GM06990 (cell line): ENCODE data around the gene PLXNA3.

Experiments
- DNase-seq: peaks from one replicate; pipeline ENCODE4 v3.0.0-alpha.2; 2011; ENCODE audit not compliant: insufficient read length; ENCODE audit errors: extremely low read depth
- H3K27me3 ChIP-seq: replicated peaks from 2 replicates; pipeline ENCODE4 v1.6.0; 2011; ENCODE audit warnings: low read length; ENCODE audit not compliant: control insufficient read depth, insufficient read depth
- H3K36me3 ChIP-seq: 2 replicates; pipeline ENCODE4 v1.5.1; 2011; ENCODE audit warnings: low read length; ENCODE audit not compliant: control insufficient read depth, insufficient read depth
- H3K4me3 ChIP-seq: replicated peaks from 2 replicates; pipeline ENCODE4 v1.5.1; 2011; ENCODE audit warnings: low read depth, mild to moderate bottlenecking, control low read depth, low read length
- CTCF ChIP-seq: IDR thresholded peaks from 2 replicates; pipeline ENCODE4 v1.5.1; 2011; ENCODE audit warnings: low read length, control low read depth, mild to moderate bottlenecking, inconsistent platforms; ENCODE audit not compliant: insufficient read depth, poor library complexity, severe bottlenecking

Gene PLXNA3

DNA sequence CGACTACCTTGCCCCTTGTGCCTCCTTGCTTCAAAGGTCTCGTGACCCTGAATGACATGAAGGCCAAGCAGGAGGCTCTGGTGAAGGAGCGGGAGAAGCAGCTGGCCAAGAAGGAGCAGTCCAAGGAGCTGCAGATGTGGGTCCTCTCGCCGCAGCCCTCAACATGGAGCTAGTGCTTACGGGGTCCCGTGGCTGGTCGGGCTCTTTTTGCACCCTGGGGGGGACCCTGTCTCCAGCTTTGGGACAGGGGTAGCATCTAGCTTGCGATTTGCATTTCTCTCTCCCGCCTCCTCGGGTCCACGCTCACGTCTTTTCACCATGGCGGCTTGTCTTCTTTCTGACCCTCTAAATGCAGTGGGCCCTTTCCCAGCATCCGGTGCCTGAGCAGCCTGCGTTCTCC lies 12.3 kb upstream of the PLXNA3 start:
- Histone ChIP-seq H3K36me3 (peaks cover 10% of the 10 kb centered on the region), H3K27me3 (no peaks in the 10 kb centered on the region), H3K4me3 (no peak overlapping the region)
- no peak for TF ChIP-seq CTCF
- no peak for DNase-seq

DNA sequence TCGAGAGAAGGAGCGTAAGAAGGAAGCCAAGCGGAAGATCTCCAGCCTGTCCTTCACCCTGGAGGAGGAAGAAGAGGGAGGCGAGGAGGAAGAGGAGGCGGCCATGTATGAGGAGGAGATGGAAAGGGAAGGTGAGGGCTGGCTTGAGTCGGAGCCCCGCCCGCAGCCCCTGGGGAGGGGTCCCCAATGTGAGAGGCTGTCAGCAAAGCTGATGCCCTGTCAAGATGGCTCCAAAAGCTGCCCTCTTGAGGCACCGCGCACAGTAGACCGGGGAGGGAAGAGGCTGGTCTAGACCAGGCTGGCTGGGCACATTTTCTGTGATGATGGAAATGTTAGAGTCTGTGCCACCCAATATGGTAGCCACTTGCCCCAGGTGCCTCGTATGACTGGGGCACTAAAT lies 11.7 kb upstream of the PLXNA3 start:
- TF ChIP-seq CTCF: no peak
- Histone ChIP-seq H3K27me3 (no peaks in the 10 kb centered on the region), H3K4me3 (no peak overlapping the region), H3K36me3 (peaks cover 10% of the 10 kb centered on the region)
- no peak for DNase-seq

GRCh38 chrX:154448484-154448883 lies 9.6 kb upstream of the PLXNA3 start:
- Histone ChIP-seq H3K27me3 (no peaks in the 10 kb centered on the region), H3K36me3 (peaks cover 10% of the 10 kb centered on the region), H3K4me3 (no peak overlapping the region)
- no peak for DNase-seq
- TF ChIP-seq CTCF: no peak

DNA sequence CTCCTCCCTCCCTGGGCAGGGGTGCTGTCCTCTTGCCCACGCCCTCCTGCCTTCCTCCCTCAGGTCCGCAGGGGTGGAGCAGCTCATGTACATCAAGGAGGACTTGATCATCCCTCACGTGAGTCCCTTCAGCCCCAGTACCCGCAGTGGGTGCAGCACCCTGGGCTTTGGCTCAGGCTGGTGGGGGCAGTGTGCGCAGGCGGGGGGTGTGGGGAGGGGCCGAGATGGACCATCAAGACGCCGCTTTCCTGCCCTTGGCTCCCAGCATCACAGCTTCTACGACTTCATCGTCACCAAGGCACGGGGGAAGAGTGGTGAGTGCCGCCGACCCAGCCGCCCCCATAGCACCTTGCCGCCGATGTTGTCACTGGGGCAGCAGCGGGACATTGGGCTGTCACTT lies 8.5 kb upstream of the PLXNA3 start:
- H3K4me3 ChIP-seq: no peak overlapping the region
- peaks cover 10% of the 10 kb centered on the region for H3K36me3 ChIP-seq
- TF ChIP-seq CTCF: no peak
- H3K27me3 ChIP-seq: no peaks in the 10 kb centered on the region
- DNase-seq: no peak

DNA sequence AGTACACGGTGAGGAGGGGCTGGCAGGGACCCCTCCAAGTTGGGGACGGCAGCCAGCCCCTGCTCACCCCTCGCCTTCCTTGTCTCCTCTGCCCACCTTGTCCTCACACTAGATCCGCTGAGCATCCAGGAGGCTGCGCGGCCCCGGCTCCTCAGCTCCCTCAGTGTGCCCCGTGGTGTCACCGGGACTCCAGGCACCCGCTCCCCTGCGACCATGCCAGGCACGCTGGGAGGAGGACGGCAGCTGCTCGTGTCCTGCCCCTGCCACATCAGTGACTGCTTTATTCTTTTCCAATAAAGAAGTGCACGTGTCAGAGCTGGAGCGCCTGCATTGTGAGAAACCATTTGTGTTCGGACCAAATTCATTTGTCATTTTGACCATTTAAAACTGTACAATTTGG lies 7.8 kb upstream of the PLXNA3 start:
- no peak for TF ChIP-seq CTCF
- H3K27me3 ChIP-seq: no peaks in the 10 kb centered on the region
- DNase-seq: no peak
- H3K36me3 ChIP-seq: peaks cover 10% of the 10 kb centered on the region
- no peak overlapping the region for H3K4me3 ChIP-seq

- Histone ChIP-seq H3K36me3 (peaks cover 10% of the 10 kb centered on the region), H3K27me3 (no peaks in the 10 kb centered on the region), H3K4me3 (no peak overlapping the region)
- no peak for TF ChIP-seq CTCF
- no peak for DNase-seq
Observed at GRCh38 chrX:154452823-154453222, 5.3 kb upstream of the PLXNA3 start.
